Stimulated activated CD8-positive, alpha-beta memory T cell treated with anti-CD3 and anti-CD28 coated beads, Interleukin-15, amount 100 ng/mL, for 1 hour (primary cell): ENCODE results near the gene ANKLE2.

ENCODE experiments used
- DNase-seq: peaks from one replicate; pipeline ENCODE4 v3.0.0-alpha.2; 2020; ENCODE audit warnings: low read depth

Gene ANKLE2

DNA sequence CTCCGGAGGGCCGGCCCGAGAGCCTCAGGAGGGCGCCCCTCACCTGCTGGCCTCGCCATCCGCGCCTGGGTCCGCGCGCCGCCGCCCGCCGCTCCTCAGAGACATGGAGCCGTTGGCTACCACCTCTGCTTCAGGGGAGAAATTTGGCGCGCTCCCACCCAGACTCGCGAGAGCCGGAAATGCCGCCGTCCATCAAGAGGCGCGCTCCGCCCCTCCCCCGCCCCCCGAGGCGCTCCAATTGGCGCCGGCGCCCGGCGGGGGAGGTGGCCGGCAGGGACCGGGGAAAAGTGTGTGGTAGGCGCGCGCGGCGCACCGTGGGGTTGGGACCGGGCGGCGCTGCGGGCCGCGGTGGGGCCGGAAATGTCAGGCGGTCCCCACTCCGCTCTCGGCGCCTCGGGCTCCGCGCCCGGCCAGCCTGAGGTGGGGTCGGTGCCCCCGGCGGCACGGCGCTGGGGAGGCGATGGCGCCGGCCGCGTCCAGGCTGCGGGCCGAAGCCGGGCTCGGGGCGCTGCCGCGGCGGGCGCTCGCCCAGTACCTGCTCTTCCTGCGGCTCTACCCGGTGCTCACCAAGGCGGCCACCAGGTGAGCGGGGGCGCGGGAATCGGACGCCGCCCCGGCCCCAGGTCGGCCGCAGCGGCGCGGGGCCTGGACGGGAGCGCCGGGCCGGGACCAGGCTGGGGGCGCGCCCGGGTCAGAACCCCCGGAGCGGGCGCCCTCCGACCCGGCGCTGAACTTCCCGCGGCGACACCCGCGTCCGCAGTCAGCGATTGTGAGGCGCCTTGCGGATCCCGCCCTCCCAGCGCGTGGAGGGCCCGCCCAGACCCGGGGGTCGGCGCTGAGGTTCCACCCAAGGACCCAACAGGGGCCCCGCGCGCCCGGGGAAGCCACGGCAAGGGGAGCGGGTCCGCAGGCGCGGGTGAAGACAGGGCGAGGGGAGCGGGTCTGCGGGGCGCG lies 74.1 kb downstream of the ANKLE2 start, which contains the start of the genes POLE and PXMP2:
Gene POLE, minus strand, starts transcription at position 132 of the 954 bp plus-strand sequence. Its CDS starts 27 bp downstream, at position 105.
Gene PXMP2, plus strand, starts transcription at position 377 of the 954 bp plus-strand sequence. Its CDS starts 84 bp downstream, at position 461.
- DNase-seq = peak; percentile 89

GRCh38 chr12:132686825-132687210 lies 74.8 kb downstream of the ANKLE2 start:
- no peak for DNase-seq

GRCh38 chr12:132685400-132685799 lies 76.2 kb downstream of the ANKLE2 start:
- no peak for DNase-seq

DNA sequence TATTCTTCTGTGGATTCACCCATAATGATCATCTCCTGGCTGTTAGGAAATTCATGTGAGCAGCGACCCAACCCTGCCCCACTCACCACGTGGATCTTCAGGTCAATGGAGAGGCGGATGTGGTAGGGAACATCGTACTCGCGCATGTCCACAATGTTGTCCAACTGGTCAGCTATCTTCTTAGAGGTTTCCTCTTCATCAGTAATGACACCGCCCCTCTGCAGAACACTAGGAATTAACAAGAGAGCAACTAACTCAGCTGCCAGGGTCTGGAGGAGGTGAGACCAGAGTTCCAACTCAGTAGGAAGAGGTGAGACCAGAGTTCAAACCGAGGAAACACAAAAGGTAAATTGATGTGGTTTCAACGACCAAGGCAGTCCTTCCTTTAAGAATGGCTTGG lies 84.1 kb downstream of the ANKLE2 start:
- DNase-seq = no peak

DNA sequence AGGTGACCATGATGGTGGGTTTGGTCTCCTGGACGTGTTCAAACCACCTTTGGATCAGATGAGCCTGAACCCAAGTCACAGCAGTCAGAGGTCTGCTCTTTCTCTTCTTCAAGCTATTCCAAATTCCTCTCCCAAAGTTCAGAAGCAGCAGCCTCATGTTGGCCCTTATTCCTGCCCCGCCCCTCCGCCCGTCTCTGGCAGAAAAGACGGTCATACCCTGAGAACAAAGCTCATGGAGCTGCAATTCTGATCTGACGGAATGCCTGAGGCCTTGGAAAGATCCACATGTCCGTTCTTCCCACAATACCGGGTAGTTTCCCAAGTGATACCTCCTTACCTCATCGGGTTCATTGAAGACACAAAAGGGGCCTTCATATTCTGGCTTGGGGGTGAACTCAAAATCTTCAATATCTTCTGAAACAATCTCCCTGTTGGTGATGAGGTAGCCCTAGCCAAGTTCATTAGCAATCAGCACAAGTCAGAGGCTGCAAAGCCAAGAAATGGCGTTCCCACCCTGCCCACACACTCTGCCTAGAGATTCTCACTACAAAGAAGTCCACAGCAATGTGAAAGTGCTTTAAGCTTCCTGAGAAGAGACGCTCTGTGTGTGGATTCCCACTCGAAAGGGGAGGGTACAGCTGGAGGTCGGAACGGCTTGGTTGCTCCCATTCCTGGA lies 85.7 kb downstream of the ANKLE2 start:
- DNase-seq = no peak
